DOHH2 (cell line): ENCODE data around the gene SPOCD1.

Source experiments
- EZH2phosphoT487 ChIP-seq: fragments of 200-600 bp; sonication (generic); IDR thresholded peaks from 2 replicates; pipeline ENCODE4 v1.6.1; 2017; ENCODE audit warnings: borderline replicate concordance, mild to moderate bottlenecking, antibody characterized with exemption, low read length, moderate library complexity, mixed read lengths
- TF ChIP-seq, protein P1 (sequence below): fragments of 200-600 bp; sonication (generic); IDR thresholded peaks from one replicate; pipeline ENCODE4 v1.5.1; 2014; ENCODE audit warnings: antibody characterized with exemption, mild to moderate bottlenecking, low read depth, low read length; ENCODE audit not compliant: poor library complexity, severe bottlenecking

DNA sequence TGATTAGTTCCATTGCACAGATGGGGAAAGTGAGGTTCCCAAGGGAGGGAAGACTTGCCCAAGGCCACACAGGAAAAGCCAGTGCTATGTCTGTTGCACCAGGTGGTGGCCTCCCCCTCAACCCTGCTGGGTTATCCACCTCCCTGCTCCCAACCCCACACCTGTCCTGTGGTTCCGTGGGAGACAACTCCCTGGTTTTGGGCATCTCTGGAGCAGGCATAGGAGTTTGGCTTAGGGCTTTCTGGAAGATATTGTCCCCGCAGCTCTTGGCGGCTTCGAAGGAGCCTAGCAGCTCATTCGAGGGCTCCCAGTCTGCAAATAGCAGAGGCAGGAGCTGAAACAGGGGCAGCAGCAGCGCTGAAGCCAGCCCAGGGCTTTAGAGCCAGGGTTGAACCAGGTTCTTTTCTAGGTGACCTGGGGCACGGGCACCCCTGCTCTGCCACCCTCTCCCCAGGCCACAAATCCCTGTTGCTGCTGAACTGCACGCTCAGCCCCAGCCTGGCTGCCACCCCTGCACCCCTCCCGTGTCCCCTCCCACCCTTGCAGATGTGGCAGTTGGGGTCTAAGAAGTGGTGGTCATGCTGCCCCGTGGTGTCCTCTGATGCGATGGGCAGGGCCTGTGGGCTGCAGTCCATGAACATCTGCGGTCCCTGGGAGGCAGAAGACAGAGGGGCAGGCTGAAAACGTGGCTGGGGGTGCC is 22.1 kb downstream of the SPOCD1 start:
- TF ChIP-seq EZH2phosphoT487 = no peak
- TF ChIP-seq, protein P1, sequence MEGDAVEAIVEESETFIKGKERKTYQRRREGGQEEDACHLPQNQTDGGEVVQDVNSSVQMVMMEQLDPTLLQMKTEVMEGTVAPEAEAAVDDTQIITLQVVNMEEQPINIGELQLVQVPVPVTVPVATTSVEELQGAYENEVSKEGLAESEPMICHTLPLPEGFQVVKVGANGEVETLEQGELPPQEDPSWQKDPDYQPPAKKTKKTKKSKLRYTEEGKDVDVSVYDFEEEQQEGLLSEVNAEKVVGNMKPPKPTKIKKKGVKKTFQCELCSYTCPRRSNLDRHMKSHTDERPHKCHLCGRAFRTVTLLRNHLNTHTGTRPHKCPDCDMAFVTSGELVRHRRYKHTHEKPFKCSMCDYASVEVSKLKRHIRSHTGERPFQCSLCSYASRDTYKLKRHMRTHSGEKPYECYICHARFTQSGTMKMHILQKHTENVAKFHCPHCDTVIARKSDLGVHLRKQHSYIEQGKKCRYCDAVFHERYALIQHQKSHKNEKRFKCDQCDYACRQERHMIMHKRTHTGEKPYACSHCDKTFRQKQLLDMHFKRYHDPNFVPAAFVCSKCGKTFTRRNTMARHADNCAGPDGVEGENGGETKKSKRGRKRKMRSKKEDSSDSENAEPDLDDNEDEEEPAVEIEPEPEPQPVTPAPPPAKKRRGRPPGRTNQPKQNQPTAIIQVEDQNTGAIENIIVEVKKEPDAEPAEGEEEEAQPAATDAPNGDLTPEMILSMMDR = no peak
